Endodermal cell (in vitro differentiated cells): ENCODE results near the gene HYCC1. TPM values are rescaled to one million over a fixed set of nuclear protein-coding genes. Genes with fewer than 3 reads are reported as not detected.

Experiments used
- DNase-seq: peaks from one replicate; pipeline ENCODE4 v3.0.0-alpha.2; 2017
- H3K27ac ChIP-seq: 2 replicates; pipeline ENCODE4 v1.5.1; 2013; ENCODE audit warnings: mild to moderate bottlenecking, low read depth, low read length, moderate library complexity
- H3K27me3 ChIP-seq: 2 replicates; pipeline ENCODE4 v1.6.1; 2013; ENCODE audit warnings: mild to moderate bottlenecking, low read length, moderate library complexity; ENCODE audit not compliant: insufficient read depth, control insufficient read depth, poor library complexity, severe bottlenecking
- H3K36me3 ChIP-seq: 2 replicates; pipeline ENCODE4 v1.7.0; 2013; ENCODE audit warnings: mild to moderate bottlenecking, low read length, moderate library complexity; ENCODE audit not compliant: control insufficient read depth, insufficient read depth
- H3K4me1 ChIP-seq: one replicate; pipeline ENCODE4 v1.7.0; 2013; ENCODE audit warnings: low read length; ENCODE audit not compliant: control insufficient read depth, insufficient read depth
- H3K4me3 ChIP-seq: 2 replicates; pipeline ENCODE4 v1.5.1; 2013; ENCODE audit warnings: mild to moderate bottlenecking, low read length, moderate library complexity
- H3K9ac ChIP-seq: 2 replicates; pipeline ENCODE4 v1.6.1; 2013; ENCODE audit warnings: mild to moderate bottlenecking, low read length, moderate library complexity; ENCODE audit not compliant: poor library complexity, severe bottlenecking; ENCODE audit errors: extremely low read depth
- H3K9me3 ChIP-seq: 2 replicates; pipeline ENCODE4 v1.6.1; 2013; ENCODE audit warnings: mild to moderate bottlenecking, low read length, moderate library complexity; ENCODE audit not compliant: control insufficient read depth
- H3K27ac Mint-ChIP-seq: 2 replicates; pipeline ENCODE4 v1.8.0; 2020; ENCODE audit warnings: mixed read lengths
- H3K27me3 Mint-ChIP-seq: 2 replicates; pipeline ENCODE4 v1.8.0; 2021; ENCODE audit warnings: mild to moderate bottlenecking, mixed read lengths; ENCODE audit not compliant: insufficient read depth
- H3K36me3 Mint-ChIP-seq: 2 replicates; pipeline ENCODE4 v1.8.0; 2020; ENCODE audit warnings: low read depth, mixed read lengths
- H3K4me1 Mint-ChIP-seq: 2 replicates; pipeline ENCODE4 v1.8.0; 2020; ENCODE audit warnings: mixed read lengths
- H3K4me3 Mint-ChIP-seq: 2 replicates; pipeline ENCODE4 v1.8.0; 2020; ENCODE audit warnings: mild to moderate bottlenecking, moderate library complexity, mixed read lengths
- H3K9me3 Mint-ChIP-seq: 2 replicates; pipeline ENCODE4 v1.8.0; 2020; ENCODE audit warnings: mild to moderate bottlenecking, mixed read lengths
- WGBS, 2 experiments: methylation state at CpG; one replicate each; pipeline versions ENCODE4 v1.1.5 to v1.1.7; 2013; ENCODE audit warnings: missing lambda C conversion rate in 2 of 2, mixed read lengths in 1 of 2; ENCODE audit not compliant: insufficient coverage in 1 of 2, insufficient read length in 1 of 2; 5-methylcytosine and 5-hydroxymethylcytosine counted together
- total RNA-seq, 2 donors: library from RNA; stranded (reverse); fragmentation: NEBNext Ultra II Directional in 1 of 2; extraction: Animal tissue kit (Norgen Biotek cat#: 25700) in 1 of 2; gene quantifications; 2 replicates in 1 of 2; 3 replicates in 1 of 2; pipeline ENCODE4 v1.2.1, GENCODE V29; 2021
- TF ChIP-seq, protein P1 (sequence below): fragments of 200-600 bp; sonication (generic); conservative IDR thresholded peaks from 2 replicates; pipeline ENCODE4 v1.5.0; 2021; ENCODE audit warnings: antibody characterized with exemption, mild to moderate bottlenecking

Gene HYCC1
- total RNA-seq, 2 donors from 2014 or later, result 92.1 to 138 TPM

DNA sequence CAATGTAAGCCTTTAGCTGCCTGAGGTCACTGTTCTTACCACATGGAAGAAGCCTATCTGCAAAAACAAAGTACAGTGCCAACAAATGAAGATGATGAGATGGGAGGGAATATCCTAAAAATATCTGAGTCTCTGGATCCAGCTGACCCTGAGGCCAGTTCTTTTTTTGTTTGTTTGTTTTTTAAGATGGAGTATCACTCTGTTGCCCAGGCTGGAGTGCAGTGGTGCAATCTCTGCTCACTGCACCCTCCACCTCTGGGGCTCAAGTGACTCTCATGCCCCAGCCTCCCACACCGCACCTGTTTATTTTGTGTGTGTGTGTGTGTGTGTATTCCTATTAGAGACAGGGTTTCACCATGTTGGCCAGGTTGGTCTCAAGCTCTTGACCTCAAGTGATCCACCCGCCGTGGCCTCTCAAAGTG, 44.9 kb downstream of the HYCC1 start:
- Histone ChIP-seq H3K27ac (no peak overlapping the region), H3K4me3 (no peak overlapping the region), H3K9me3 (peaks cover 4% of the 10 kb centered on the region), H3K36me3 (peaks cover 92% of the 10 kb centered on the region), H3K4me1 (no peaks in the 10 kb centered on the region), H3K27me3 (no peaks in the 10 kb centered on the region), H3K9ac (no peak overlapping the region)
- 90 to 97% methylated on average over 2 to 3 of the region's 3 CpGs for WGBS, 2 experiments
- peaks cover 8% of the 10 kb centered on the region for H3K4me1 Mint-ChIP-seq
- H3K4me3 Mint-ChIP-seq, result no peak overlapping the region
- H3K27me3 Mint-ChIP-seq, result no peaks in the 10 kb centered on the region
- TF ChIP-seq, protein P1, sequence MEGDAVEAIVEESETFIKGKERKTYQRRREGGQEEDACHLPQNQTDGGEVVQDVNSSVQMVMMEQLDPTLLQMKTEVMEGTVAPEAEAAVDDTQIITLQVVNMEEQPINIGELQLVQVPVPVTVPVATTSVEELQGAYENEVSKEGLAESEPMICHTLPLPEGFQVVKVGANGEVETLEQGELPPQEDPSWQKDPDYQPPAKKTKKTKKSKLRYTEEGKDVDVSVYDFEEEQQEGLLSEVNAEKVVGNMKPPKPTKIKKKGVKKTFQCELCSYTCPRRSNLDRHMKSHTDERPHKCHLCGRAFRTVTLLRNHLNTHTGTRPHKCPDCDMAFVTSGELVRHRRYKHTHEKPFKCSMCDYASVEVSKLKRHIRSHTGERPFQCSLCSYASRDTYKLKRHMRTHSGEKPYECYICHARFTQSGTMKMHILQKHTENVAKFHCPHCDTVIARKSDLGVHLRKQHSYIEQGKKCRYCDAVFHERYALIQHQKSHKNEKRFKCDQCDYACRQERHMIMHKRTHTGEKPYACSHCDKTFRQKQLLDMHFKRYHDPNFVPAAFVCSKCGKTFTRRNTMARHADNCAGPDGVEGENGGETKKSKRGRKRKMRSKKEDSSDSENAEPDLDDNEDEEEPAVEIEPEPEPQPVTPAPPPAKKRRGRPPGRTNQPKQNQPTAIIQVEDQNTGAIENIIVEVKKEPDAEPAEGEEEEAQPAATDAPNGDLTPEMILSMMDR, result no peak
- H3K27ac Mint-ChIP-seq, result no peak overlapping the region
- H3K9me3 Mint-ChIP-seq, result no peaks in the 10 kb centered on the region
- peaks cover 62% of the 10 kb centered on the region for H3K36me3 Mint-ChIP-seq
- DNase-seq, result no peak

Other genes with a start within 250 kb of the HYCC1 start
- gene TOMM7, start 191.3 kb downstream of the HYCC1 start, total RNA-seq, result 100 to 1,000 TPM; 335 to 356 TPM
- gene KLHL7, start 91.7 kb upstream of the HYCC1 start, total RNA-seq, result 10 to 100 TPM; 37.5 to 54.6 TPM
- 10 to 100 TPM; 26.3 to 31.3 TPM for gene NUP42, start 167.9 kb upstream of the HYCC1 start, total RNA-seq
- 1 to 10 TPM in 1 of 2 donors, under 1 TPM in 1; 0.99 to 1.1 TPM for gene GPNMB, start 232.6 kb upstream of the HYCC1 start, total RNA-seq